ENCODE measurements around the gene FUCA2. TPM values are rescaled to one million over a fixed set of nuclear protein-coding genes. Genes with fewer than 3 reads are reported as not detected.

The FUCA2 gene
- total and polyA plus RNA-seq, 2 experiments from 2014 or later: 31.8 to 33.4 TPM

GRCh38 chr6:143549949-143550268, 38.4 kb upstream of the FUCA2 start (continued):
- TF ChIP-seq ZNF462 (CRISPR knock-in tag; IDR thresholded peaks at IDR 0.05) (no peak), NANOG (IDR thresholded peaks at IDR 0.05; ENCODE audit: borderline replicate concordance) (no peak), ZNF331 (CRISPR knock-in tag; IDR thresholded peaks at IDR 0.05; ENCODE audit: low read depth) (no peak), EZH2 (IDR thresholded peaks at IDR 0.05; ENCODE audit: low read depth, unreplicated experiment) (no peak), ETS1 (IDR thresholded peaks at IDR 0.05) (no peak), ZNF114 (CRISPR knock-in tag; IDR thresholded peaks at IDR 0.05) (no peak), JUNB (IDR thresholded peaks at IDR 0.05; ENCODE audit: unreplicated experiment) (no peak), EZH2phosphoT487 (IDR thresholded peaks at IDR 0.05; ENCODE audit: unreplicated experiment) (no peak), CREB1 (CRISPR knock-in tag; IDR thresholded peaks at IDR 0.05; ENCODE audit: low read depth) (no peak)

Data from GM23338 (cell line).